HL-60 (cell line): Measurements from ENCODE around the gene TTLL13.

ENCODE experiments used
- GABPA ChIP-seq: IDR thresholded peaks from 2 replicates; pipeline ENCODE4 v1.6.1; 2012; ENCODE audit warnings: low read depth
- POLR2AphosphoS5 ChIP-seq: IDR thresholded peaks from 2 replicates; pipeline ENCODE4 v1.6.1; 2012; ENCODE audit warnings: low read depth
- REST ChIP-seq: IDR thresholded peaks from 2 replicates; pipeline ENCODE4 v1.6.1; 2012; ENCODE audit warnings: low read depth; ENCODE audit not compliant: insufficient replicate concordance

- TF ChIP-seq GABPA (no peak), REST (no peak), POLR2AphosphoS5 (no peak)
Measured at GRCh38 chr15:90213122-90213817, 36.1 kb upstream of the TTLL13 start.
